ENCODE results near the gene SFTPB.

The SFTPB gene

GRCh38 chr2:85711578-85712060, 43.6 kb upstream of the SFTPB start:
- no peak for TF ChIP-seq CTCF (IDR thresholded peaks at IDR 0.05)

- no peak for TF ChIP-seq CTCF (IDR thresholded peaks at IDR 0.05)
Observed at GRCh38 chr2:85710687-85711577, 42.9 kb upstream of the SFTPB start.

GRCh38 chr2:85709401-85709811, 41.4 kb upstream of the SFTPB start:
- TF ChIP-seq CTCF (IDR thresholded peaks at IDR 0.05), result no peak

GRCh38 chr2:85708641-85709040, 40.6 kb upstream of the SFTPB start:
- no peak for TF ChIP-seq CTCF (IDR thresholded peaks at IDR 0.05)

- TF ChIP-seq CTCF (IDR thresholded peaks at IDR 0.05), result peak; percentile 80
Observed at GRCh38 chr2:85707304-85707703, 39.3 kb upstream of the SFTPB start.

- no peak for TF ChIP-seq CTCF (IDR thresholded peaks at IDR 0.05)
Observed at GRCh38 chr2:85706599-85707296, 38.7 kb upstream of the SFTPB start.

- no peak for TF ChIP-seq CTCF (IDR thresholded peaks at IDR 0.05)
Observed at GRCh38 chr2:85706063-85706462, 38.1 kb upstream of the SFTPB start.

Measured in LNCAP (cell line).